Hematopoietic multipotent progenitor cell treated with erythropoietin and hydrocortisone succinate and interleukin-3 and kit ligand, for 15 days (in vitro differentiated cells): ENCODE measurements around the gene WARS2.

Experiments
- DNase-seq: peaks from one replicate; pipeline ENCODE4 v3.0.0-alpha.2; 2015; ENCODE audit warnings: low spot score

WARS2 gene

DNA sequence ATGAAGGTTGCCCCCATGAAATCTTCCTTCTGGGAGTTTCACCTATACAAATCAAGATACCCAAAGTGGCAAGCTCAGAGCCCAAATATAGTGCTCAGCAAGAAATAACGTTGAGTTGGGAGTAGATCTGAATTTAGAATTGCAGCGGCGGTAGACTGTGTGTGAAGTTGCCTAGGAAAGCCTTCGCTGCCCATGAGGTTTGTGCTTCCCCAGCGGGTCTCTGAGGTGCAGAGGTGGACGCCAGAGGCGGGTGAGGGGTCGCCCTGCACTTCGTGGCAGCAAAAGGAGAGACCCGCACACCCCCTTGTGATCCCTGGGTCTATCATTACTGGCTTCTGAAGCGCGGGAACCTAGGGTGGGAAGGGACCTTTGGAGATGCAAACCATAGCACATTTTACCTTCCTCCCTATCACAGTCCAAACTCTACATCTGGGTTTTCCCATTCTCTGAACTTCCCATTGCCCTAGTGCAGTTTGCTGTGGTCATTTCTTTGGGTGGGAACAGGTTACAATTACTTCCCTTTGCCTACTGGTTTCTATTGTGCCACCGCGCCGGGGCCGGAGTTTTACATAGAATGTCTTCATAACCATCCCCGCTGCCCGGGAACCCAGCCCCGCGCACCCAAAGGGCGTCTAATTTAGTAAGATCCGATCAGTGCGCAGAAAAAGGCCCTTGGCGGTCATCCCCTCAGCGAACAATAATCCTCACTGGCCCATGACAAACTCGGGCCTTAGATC lies 157.5 kb downstream of the WARS2 start:
- DNase-seq, result no peak

DNA sequence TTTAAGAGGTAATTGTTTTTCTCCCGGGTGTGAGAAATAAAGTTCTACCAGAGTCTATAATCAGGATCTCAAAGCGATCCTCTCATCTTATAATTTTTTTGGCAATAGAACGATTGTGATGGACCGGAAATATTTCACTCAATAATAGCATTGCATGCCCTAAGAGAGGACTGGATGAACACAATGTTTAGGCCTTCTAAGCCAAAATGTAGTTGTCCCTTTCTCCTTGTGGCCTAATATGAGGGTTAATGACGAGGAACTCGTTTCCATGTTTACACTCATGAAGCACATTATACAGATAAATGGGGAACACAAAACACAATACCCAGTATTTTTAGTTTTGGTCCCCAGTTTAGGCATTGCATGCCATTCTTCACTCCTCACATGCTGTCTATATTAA lies 158.2 kb downstream of the WARS2 start:
- DNase-seq, result no peak

GRCh38 chr1:118981436-118981835 lies 159.0 kb downstream of the WARS2 start:
- DNase-seq, result no peak
